Measurements from ENCODE around the gene MRPS7. TPM values are rescaled to one million over a fixed set of nuclear protein-coding genes. Genes with fewer than 3 reads are reported as not detected.
A peak's percentile ranks its signal among the peaks of the same experiment; 100 is the strongest.

The MRPS7 gene
- total RNA-seq, 1 experiment from 2014 or later = 93.7 TPM

DNA sequence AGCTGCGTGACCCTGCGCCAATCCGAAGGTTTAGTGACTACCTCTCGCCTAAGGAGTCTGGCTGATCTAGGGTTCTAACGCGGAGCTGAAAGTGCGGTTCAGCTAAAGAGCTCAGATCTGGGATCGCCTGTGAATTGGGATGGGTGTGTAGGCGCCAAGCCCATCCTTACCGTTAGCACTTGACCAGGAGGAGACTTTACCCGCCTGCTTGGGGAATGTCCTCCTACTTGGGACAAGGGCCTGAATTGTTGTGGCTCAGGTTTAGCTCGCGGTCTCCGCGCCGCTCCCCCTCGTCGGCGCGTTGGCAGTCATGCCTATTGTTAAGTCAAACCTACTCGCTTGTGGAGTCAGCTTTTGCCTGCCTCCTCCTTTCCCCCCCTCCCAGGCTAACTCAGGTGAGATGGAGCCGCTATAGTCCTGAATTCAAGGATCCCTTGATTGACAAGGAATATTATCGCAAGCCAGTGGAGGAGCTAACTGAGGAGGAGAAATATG is 480 bp downstream of the MRPS7 start:
- no peak overlapping the region for H3T11ph ChIP-seq (ENCODE audit: low read length)
- no peaks in the 10 kb centered on the region for H3K9me3 ChIP-seq (ENCODE audit: control insufficient read depth, low read depth, low read length)
- no CpG with 5 or more reads among the region's 23 CpGs for WGBS (ENCODE audit: extremely low coverage, insufficient read length, low lambda C conversion rate)
- peaks cover 8 to 54% (median 50%) of the 10 kb centered on the region in 3 experiments; a peak in 6 of 7 replicates for H3K36me3 Mint-ChIP-seq (ENCODE audit: insufficient read depth in 1 of 3, low read depth in 3 of 3)
- peaks cover 18% of the 10 kb centered on the region for H3K79me2 ChIP-seq (ENCODE audit: insufficient read depth, low read length)
- peak overlapping the region; percentile 56 for H2BK5ac ChIP-seq (ENCODE audit: insufficient read length, low read length)
- H2AK5ac ChIP-seq (ENCODE audit: insufficient read length, low read length) = no peak overlapping the region
- no peak overlapping the region for H2BK120ac ChIP-seq (ENCODE audit: low read depth, low read length, poor library complexity, severe bottlenecking)
- no peak overlapping the region for H2BK12ac ChIP-seq (ENCODE audit: insufficient read length, low read depth, low read length)
- H3K4me3 Mint-ChIP-seq = peak overlapping the region; percentile 99
- no peaks in the 10 kb centered on the region for H3K9me3 Mint-ChIP-seq
- peak overlapping the region; percentile 52 for H3K18ac ChIP-seq (ENCODE audit: insufficient read length, low read depth, low read length)
- no peak overlapping the region for H3K4ac ChIP-seq (ENCODE audit: low read depth, low read length)
- H4K8ac ChIP-seq (replicated peaks; ENCODE audit: insufficient read length, low read depth, low read length) = no peak overlapping the region
- H3K4me1 Mint-ChIP-seq = peaks cover 25 to 28% of the 10 kb centered on the region in 2 experiments
- H2AFZ ChIP-seq (ENCODE audit: low read length) = no peak overlapping the region
- DNase-seq = no peak
- no peak overlapping the region for H2BK15ac ChIP-seq (ENCODE audit: low read depth, low read length)
- H3K4me1 ChIP-seq (ENCODE audit: insufficient read depth, low read length) = peaks cover 4% of the 10 kb centered on the region
- peak overlapping the region; percentile 81 for H3K4me2 ChIP-seq (ENCODE audit: insufficient read depth, insufficient read length, low read length)
- H3K27me3 Mint-ChIP-seq (ENCODE audit: low read depth) = no peaks in the 10 kb centered on the region
- peak overlapping the region; percentile 75 for H4K5ac ChIP-seq (ENCODE audit: insufficient read length, low read depth, low read length)
- H3K23ac ChIP-seq (ENCODE audit: insufficient read length, low read depth, low read length) = no peak overlapping the region
- peak overlapping the region; percentile 64 for H3K14ac ChIP-seq (ENCODE audit: insufficient read depth, low read length)
- H3K9ac ChIP-seq (ENCODE audit: extremely low read depth, insufficient read length, low read length) = peak overlapping the region; percentile 96
- H2BK20ac ChIP-seq (ENCODE audit: low read depth, low read length, poor library complexity, severe bottlenecking) = no peak overlapping the region
- H3K79me1 ChIP-seq (ENCODE audit: insufficient read depth, low read depth, low read length, poor library complexity, severe bottlenecking) = peaks cover 4% of the 10 kb centered on the region
- peaks cover 4% of the 10 kb centered on the region for H3K23me2 ChIP-seq (ENCODE audit: insufficient read length, low read depth, low read length, poor library complexity, severe bottlenecking)
- no peak overlapping the region for H4K91ac ChIP-seq (ENCODE audit: insufficient read length, low read depth, low read length)
- H3K27ac ChIP-seq (ENCODE audit: insufficient read length, low read depth, low read length) = peak overlapping the region; percentile 51
- no peak for TF ChIP-seq CTCF (conservative IDR thresholded peaks at IDR 0.05)
- H4K20me1 ChIP-seq (ENCODE audit: control insufficient read depth, insufficient read depth, insufficient read length) = no peaks in the 10 kb centered on the region
- H3K56ac ChIP-seq (ENCODE audit: insufficient read length, low read depth, low read length) = no peak overlapping the region
- no peaks in the 10 kb centered on the region for H3K27me3 ChIP-seq (ENCODE audit: insufficient read depth, low read length)
- H3K27ac Mint-ChIP-seq = peak overlapping the region; percentile 100
